GM21717 (cell line): ENCODE results near the gene BCL11B.

Experiments
- ATAC-seq: cut with Tn5 transposase; IDR thresholded peaks from one replicate; pipeline ENCODE4 v1.9.1; 2021; ENCODE audit warnings: mild to moderate bottlenecking, moderate library complexity; ENCODE audit not compliant: unreplicated experiment

Gene BCL11B

DNA sequence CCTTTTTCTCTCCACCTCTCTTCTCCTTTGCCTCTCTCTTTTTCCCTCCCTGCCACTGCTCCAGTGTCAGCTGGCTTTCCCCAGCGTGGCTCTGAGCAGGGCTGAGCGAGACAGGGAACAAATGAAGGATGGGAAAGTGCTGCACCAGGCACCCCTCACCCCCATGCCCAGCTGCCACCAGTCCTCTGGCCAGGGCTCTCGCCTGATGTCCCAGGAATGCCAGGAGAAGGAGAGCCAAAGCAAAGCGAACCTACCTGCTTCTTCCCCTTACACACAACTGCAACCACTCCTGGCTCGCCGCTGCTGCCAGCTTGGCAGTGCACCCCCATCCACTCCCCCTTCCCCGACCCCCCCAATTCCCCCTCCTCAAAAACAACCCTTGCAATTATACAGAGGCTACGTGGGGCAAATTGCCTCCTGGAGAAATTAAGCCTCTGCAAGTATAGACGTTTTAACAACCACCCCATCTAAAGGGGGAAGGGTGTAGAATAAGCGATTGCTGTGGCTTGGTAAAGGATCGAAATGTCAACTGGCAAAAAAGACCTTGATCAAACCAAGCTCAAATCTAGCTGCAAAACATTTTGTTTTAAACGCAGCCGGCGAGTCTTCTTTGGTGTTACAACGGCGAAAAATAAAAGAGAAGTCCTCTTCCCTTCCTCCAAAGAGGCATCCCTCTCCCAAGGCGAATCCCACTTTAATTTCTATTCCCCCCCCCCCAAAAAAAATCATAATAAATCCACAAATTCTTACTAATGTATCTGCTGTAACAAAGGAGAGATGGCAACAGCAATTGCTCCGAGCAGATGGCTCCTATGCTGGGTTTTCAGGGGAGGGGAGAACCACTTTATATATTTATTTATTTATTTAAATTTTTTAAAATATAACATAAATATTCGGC is 2.9 kb downstream of the BCL11B start:
- no peak for ATAC-seq

DNA sequence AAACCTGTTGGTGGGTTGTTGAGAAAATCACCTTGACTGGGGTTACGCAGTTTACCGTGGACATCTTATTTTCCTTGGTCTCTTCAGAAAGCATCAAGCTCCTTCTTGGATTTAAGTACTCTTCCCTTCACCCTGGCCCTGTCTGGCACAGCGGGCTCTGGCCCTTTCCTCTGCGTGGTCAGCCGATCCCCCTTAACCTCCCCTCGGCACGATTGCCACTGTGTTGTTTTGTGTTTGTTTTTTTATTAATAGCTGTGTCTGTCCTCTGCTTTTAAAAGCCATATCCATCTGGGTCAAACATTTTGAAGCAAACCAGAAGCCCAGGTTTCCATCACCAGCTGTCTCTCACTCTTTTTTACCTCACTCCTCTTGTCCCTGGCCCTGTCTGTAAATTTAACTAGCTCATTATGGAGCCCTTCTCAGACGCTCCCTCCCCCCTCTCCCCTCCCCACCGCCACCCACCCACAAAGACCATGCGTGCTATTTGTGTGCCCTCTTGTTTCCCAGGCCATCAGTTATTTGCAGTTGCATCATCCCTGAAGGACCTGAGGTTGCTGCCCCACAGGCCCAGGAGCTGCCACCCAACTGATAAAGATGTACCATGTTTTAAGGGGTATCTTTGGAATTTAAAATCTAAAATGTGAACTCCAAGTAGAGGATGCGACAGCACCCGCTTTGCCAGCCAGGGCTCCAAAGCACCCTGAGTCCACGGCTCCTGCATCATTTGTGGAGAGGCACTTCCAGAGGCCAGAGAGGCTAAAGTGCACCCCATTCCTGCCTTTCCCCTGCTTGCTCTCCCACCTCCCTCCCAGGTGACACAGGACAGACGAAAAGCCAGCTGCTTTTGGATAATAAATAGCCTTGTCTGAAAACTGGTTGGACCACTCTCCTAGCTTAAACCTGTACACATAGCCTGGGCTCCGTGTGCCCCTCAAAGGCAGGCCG is 3.9 kb downstream of the BCL11B start:
- no peak for ATAC-seq

DNA sequence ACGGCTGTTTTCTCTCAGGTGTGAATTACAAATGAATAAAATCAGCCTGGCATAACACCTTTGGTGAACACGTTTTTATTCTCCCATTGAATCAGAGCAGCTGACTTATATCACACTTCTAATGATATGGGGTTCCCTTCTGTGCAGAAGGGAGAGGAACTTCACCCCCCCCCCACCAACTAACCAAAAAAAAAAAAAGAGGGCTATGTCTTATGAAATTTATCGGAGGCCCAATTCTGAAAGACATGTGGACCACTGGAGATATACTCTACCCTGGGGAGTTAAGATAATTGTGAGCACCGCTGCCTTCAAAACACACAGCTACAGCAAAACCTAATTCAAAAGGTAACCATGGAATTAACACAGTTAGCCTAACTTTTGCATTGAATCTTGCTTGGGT is 4.6 kb downstream of the BCL11B start:
- no peak for ATAC-seq

DNA sequence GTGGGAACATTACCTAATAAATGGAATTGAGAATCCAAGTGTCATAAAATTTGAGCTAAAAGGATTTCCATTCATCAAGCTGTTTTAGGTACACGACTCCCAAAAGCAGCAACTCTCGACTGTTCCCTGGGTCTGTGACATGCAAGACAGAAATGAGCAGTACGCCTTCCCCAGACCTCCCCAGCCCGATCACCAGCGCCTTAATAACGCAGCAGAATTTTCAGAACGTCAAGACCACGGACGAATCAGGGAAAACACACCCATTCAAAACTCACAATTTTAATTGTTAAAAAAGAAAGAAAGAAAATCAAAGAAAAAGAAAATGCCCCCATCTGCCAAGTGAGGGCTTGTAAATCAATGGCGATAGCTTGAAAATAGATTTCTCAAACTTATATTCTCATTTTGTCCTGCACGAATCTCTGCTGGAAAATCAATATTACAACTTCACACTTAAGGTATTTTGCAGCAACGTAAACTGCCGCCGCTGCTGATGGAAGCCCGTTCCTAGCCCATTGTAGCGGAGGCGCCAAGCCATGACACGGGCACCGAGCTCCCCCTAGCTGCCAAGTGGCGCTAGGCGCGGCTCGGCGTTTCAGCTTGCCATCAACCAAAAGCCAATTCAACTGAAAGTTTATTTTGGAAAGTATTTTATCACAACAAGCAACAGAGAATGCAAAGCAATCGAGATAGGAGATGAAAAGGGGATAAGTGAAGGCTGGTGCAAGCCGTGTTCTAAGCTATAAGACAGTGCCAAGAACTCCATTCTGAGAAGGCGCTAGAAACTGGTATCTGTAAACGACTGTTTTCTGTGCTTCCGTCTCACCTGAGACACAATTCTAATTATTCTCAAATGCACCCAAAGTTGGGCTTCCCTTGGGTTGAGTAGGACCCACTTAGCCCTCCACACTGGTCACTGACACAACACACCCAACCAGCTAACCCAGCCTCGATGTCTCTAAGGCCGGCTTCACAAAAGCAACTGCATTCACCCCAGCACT is 5.5 kb downstream of the BCL11B start:
- ATAC-seq, result peak; percentile 73

DNA sequence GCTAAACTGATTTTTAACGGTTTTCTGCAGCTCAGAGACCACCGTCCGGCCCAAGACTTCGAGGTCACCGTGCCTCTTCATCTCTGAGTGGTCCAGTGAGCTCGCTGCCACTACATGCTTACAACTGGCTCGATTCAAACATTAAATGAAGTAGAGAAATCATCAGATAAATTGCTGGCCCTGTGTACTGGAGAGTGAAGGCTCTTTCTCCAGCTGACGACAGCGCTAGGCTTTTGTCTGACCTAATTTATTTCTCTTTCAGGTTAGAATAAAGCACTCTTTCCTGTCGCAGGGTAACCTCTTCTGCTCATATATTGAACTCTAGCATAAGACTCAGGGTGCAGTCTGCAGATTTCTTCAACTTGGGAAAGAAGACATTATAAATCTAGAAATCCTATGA is 6.4 kb downstream of the BCL11B start:
- no peak for ATAC-seq

DNA sequence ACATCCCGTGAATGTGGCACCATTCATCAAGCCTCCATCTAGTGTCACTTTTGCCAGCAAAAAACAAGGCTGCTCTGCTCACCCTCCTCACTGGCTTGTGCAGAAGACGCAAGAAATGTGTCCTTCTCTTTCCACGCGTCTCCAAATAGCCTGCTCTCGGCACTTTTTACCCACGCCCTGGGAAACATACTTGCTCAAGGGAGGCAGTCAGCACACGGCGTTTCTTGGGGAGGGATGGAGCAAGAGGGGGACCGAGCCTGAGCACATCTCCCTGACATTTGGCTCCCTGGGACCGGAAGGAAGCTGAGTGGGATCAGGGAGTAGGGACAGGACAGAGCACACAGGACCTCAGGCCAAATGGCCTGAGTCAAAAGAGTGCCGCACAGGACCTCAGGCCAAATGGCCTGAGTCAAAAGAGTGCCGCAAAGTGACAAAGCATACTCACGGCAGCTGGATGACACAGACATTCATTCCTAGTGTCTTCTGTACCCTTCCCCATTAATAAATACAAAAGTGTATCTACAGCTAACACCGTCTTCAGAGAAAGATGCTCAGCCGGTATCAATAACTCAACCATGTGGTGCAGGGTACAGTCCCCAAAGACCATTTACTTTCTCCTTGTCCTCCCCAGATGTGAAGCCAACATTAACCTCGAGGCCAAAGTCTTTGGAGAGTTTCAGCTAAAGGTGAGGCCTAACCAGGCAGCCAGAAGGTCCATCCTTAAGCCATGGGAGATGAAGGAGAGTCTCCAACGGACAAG is 7.1 kb downstream of the BCL11B start:
- ATAC-seq, result no peak

DNA sequence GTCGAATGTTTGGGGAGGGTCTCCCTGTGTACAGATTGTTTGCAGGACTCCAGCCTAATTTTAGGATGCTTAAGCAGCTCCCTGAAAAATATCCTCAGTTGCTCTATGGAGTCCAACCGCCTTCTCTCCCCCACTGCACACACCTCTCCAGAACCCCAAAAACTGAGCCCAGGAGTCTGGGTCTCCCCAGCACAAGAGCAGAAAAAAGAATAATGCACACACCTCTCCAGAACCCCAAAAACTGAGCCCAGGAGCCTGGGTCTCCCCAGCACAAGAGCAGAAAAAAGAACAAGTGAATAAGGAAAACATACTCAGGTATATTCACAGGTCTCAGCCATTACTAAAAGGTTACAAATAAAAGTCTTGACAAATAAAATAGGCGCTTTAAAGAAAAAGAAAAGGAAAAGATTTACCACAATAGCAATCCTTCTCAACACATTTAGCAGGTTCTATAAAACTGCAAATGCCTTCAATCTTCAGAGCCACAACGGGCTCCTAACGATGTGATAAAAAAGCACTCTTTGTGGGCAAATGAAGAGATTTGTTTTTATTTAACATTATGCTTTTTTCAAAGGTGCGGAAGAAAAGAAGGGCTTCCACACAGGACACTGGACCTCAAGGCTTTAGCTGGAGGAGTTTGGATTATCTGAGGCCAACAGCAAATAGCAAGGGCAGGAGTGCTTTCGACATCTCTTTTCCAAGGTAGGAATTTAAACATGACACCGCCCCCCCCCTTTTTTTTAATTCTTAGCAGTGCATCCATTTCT is 8.2 kb downstream of the BCL11B start:
- no peak for ATAC-seq

DNA sequence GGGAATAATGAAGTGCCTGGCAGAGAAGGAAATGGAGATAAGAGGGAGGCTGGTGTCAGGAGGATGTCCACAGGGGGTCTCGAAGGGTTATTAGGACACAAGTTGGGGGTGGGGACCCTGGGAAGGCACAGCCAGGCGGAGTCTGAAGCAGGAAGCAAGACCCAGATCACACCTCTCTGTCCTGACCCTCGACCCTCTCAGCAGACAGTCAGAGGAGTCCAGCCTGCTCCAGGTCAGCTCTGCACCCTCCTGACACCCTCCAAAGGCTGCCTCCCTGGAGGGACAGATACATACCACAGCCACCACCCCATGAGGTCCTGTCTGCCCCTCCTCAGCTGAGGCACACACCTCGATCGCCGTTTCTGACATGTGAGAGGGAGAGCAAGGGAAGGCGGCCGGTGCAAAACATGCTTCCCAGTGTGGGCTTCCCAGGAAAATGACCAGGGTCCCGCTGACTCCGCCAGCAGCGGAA is 9.0 kb downstream of the BCL11B start:
- ATAC-seq, result no peak

DNA sequence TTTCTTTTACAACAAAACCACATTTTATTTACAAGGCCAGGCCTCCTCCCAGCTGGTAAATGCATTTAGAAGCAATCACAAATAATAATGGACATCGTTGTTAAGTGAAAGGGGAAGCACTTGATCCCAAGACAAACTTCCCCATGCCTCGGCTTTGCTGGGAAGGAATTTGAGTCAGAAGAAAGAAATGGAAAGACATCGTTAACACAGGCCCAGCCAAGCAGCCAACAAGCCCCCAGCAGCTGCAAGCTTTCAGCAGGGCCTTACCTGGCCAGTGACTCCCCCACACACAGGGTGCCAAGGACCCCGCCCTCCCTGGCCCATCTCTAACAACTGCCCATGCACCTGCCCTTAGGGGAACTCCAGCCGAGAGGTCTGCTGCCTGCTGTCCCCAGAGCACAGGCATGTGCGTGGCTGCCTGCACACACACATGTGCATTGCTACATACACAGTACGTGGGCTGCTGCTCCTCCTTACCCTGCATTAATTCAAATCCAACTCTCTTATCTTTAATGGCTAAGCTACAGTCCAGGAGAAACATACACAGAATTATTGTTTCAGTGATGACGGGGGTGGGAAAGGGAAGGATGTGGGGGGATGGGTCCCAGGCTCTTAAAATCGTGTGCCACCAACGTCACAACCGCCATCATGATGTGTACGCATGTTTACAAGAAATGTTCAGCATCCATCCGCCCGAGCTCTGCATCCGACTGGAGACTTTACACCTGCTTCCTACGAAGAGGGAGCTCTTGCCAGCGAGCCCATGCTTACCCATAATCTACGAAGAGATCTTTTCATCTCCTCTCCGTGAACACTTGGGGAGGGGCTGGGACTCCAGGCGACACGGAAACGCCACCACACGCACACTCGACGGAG is 9.8 kb downstream of the BCL11B start:
- ATAC-seq, result no peak

DNA sequence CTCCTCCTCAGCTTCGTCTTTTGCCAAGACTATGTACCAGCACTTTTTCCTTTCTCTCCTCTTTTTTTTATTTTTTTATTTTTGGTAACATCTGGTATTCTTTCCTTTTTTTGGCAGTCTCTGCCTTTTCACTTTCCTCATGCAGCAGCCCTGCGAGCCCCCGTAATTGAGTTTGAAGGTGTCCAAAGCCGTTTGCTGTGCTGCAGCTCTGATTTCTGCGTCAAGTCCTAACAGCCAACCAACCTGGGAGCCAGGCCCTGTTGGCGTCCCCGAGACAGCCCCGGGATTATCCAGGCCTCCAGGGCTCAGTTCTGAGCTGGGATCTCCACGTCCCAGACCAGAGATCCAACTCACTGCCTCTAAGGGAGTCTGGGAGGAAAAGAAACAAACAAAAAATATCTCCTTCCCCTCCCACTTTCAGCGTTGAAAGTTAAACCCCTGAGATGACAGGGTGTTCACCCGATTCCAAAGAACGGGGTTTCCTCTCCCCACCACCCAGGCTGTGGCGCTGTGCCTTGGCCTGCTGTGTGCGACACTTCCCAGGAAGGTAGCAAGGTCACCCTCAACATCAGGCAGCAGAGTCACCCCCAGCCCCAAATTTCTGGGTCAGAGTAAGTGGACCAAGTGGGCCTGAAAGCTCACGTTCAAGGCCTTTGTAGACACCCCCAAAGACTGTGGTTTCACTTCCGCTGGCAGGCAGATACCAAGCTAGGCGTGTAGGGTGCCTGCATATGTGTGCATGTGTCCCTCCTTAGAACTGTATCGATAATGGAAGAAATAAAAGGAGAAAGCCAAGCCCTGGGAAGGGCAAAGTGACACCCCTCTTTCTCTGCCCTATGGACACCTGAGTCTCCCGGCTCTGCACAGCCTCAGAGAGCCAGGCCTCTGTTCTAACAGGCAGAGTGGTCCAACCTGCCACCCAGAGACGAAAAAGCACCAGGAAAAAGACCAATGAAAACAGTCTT is 11.1 kb downstream of the BCL11B start:
- no peak for ATAC-seq

DNA sequence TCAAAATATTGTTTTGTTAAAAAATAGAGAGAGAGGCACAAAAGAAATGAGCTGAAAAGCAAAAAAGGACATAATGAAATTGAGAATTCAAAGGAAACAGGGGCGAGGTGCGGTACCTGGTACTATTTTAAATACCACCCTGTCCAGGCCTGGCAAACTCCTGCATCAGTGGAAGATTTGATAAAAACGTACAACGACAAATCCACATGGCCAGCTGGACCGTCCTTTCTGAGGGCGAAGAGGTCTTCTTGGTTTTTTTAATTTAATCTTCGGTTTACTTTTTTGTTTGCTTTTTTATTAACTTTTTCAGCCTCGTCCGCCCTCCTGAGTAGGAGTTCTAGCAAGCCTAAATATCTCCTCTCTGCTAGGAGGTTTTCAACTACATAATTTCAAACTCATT is 11.9 kb downstream of the BCL11B start:
- no peak for ATAC-seq

DNA sequence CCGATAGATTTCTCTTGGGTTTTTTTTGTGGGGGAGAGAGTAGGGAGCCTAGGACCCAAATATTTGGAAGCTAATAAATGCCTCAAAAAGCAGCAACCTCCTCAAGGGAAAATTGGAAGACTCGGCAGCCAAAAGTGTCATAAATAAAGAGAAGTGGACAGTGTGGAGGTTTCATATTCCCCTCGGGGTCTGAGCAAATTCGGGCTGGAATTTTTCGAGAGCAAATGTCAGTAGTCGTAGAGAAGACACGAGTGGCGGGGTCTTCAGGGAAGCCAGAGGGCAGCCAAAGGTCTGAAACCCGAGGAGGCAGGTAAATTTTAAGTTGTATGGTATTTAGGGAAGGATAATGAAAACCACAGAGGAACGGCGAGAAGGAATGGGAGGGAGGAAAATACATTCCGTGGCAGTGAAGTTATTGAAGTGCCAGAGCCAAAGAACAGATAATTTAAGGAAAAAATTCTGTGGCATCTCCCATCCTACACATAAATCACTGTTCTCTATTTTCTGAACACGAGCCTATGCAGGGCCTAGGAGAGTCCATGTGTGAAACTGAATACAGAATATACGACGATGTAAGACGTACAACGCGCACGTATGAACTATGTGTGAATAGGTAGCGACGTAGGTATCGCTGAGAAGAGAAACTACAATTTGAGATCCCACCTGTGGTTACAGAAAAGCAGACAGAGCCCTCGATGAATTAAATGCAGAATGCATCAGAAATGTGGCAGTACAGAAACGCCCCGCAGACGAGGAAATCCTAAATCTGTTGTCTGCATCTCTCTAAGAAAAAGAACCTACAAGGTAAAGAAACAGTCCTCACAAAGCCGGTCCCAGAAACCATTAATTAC is 12.9 kb downstream of the BCL11B start:
- no peak for ATAC-seq

DNA sequence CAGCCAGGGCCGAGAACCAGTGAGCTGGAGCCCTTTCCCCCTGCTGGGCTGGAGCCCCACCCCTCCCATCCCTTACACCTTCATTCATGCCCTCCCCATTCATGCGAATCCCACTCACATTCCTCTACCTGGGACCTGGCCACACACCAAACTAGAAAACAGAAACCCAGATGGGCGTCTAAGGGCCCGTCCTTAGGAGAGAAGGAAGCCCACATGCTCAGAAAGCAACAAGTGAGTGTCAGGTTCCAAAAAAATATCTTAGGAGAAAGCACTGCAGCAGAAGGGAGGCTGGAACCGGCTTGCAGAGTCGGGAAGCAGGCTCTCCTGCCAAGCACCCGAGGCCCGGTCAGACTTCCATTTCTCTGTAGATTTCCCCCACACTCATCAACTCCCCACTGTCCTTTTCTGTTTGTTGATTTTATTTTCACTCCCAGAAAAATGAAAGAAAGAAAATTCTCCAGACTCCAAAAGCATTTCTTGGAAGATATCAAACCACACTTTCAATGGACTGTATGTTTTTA is 13.6 kb downstream of the BCL11B start:
- ATAC-seq, result no peak

DNA sequence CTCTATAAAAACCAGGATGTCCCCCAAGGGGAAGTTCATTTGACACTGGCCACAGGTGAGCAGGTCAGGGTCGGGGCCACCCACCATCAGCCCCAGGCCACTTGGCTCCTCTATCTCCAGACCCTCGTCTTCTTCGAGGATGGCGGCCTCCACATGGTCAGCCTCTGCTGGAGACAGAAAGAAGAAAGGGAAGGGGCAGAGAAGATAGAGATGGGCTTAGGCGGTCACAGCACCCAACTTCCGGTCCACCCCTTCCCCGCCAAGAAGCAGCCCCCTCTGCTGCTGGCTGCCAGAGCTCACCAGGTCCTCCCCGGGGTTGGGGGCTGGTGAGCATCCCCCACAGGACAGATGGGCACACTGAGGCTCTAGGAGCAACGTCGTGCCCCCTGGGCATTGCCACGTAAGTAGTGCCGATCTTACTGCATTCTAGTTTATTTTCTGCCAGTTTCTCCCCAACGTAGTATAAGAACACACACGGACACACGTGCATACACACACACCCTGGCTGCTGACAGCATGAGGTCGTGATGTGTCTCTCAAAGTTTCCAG is 14.2 kb downstream of the BCL11B start:
- no peak for ATAC-seq

DNA sequence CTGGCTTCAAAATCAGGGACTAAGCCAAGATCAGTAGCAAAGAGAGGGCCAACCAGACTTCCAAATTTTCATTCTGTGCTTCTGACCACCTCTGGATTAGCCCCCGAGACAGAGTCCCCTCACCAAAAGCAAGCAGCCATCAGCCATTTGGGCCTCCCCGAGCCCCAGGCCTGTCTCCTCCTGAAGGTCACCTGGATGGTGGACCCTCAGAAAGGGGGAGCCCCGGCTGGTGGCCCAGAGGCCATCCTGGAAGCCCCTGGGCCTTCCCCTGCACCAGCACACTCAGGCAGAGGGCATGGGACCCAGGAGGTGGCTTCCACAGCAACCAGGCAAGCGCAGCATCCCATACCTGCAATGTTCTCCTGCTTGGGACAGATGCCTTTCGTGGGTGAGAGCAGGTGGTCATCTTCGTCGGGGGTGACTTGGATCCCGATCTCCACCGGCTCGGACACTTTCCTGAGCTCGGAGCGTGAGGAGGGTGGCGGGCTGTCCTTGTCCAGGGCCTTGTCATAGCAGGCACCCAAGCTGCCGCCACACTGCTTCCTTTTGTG is 14.8 kb downstream of the BCL11B start:
- no peak for ATAC-seq
